Motor neuron (in vitro differentiated cells): ENCODE data around the gene ABCB6. TPM values are rescaled to one million over a fixed set of nuclear protein-coding genes. Genes with fewer than 3 reads are reported as not detected.

Experiments
- ATAC-seq, 8 experiments: fragments of 200-7000 bp; cut with Tn5 transposase; replicated peaks in 6 of 8; 2 replicates each; pipeline ENCODE4 v1.8.0; 2021; ENCODE audit warnings: mild to moderate bottlenecking in 8 of 8, moderate library complexity in 8 of 8
- H3K27ac ChIP-seq, 2 donors: fragments of 250-450 bp; sonication (Bioruptor Pico); 2 replicates each; pipeline ENCODE4 v1.9.0; 2021; ENCODE audit warnings: antibody characterized with exemption in 2 of 2, mild to moderate bottlenecking in 2 of 2, moderate library complexity in 1 of 2
- H3K4me1 ChIP-seq, 2 donors: fragments of 250-450 bp; sonication (Bioruptor Pico); replicated peaks in 1 of 2; 2 replicates each; pipeline ENCODE4 v1.6.1; 2021; ENCODE audit warnings: antibody characterized with exemption in 2 of 2, mild to moderate bottlenecking in 2 of 2, moderate library complexity in 1 of 2
- H3K4me3 ChIP-seq, 5 donors: fragments of 250-450 bp; sonication (Bioruptor Pico); 2 replicates each; pipeline ENCODE4 v1.9.0; 2021; ENCODE audit warnings: antibody characterized with exemption in 5 of 5, mild to moderate bottlenecking in 5 of 5, moderate library complexity in 4 of 5
- WGBS, 10 experiments: fragments of 450-650 bp; shearing (Covaris generic); methylation state at CpG; one replicate each; pipeline ENCODE4 v1.0.0; 2022; 5-methylcytosine and 5-hydroxymethylcytosine counted together
- in situ Hi-C, 9 experiments: fragments of 400-800 bp; cut with MboI; loops; one replicate each; pipeline ENCODE4 v1.15.0; 2021; ENCODE audit warnings: low sequenced_read_pairs in 9 of 9, low pct_unique_long_range_greater_than_20kb in 2 of 9; ENCODE audit not compliant: unreplicated experiment in 9 of 9
- total RNA-seq, 8 experiments: library from RNA; unstranded; fragments of 300-600 nt; gene quantifications; 2 replicates each; pipeline versions ENCODE4 v1.2.3 to v1.2.4, GENCODE V29; 2022

ABCB6 gene
- total RNA-seq, 8 experiments from 2014 or later = 14.2 to 122 (median 34.5) TPM

DNA sequence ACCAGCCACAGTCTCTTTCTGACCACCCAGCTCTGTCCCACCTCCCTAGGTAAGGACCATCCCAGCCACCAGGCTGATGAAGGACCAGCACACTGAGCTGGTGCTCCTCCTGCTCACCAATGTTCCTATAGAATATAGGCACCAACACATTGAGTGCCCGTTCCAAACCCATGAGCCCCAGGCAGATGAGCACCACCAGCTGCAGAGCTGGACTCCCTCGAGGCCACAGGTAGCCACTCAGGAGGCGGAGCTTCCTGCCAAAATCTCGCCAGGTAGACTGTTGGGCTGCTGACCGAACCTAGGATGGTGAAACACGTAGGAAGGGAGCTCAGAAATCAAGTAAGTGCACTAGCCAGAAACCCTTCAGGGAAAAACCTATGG lies 2.2 kb downstream of the ABCB6 start:
- in situ Hi-C loops = no loop called here
- H3K4me3 ChIP-seq = no peak overlapping the region
- no peak for ATAC-seq
- WGBS, 10 experiments = 40 to 100% (median 94%) methylated on average over 1 to 4 of the region's 6 CpGs; no CpG with 5 or more reads in 5 of the 10 experiments
- peaks cover 12 to 13% of the 10 kb centered on the region in 2 donors for H3K4me1 ChIP-seq
- H3K27ac ChIP-seq = no peak overlapping the region

DNA sequence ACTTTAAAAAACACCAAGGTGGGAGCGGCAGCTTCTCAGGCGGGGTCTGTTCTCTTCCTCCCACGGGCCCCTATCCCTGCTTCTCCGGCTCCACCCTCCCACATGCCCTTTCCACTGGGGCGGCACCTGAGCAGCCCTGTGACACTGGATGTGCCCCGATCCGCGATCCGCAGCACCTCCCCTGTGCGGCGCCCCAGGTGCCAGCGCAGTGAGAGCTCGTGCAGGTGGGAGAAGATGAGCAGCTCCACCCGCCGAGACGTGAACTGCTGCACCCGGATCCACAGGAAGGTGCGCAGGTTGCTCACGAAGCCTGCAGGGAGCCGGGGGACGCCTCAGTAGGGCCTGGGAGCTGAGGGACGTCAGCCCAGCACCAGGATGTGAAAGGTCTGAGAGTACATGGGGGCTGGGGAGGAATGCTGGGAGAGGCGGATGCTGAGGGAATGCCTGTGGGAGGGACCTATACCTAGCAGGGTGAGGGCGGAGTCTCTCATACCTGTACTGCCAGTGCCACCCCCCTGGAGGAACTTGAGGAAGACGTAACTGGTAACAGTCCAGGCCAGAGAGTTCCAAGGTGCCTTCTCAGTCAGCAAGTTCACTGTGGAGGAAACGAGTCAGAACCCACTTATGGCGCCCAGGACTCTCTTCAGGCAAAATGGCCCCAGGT lies 2.8 kb downstream of the ABCB6 start:
- H3K4me3 ChIP-seq = no peak overlapping the region
- in situ Hi-C loops = no loop called here
- peaks cover 12 to 13% of the 10 kb centered on the region in 2 donors for H3K4me1 ChIP-seq
- 90 to 100% (median 100%) methylated on average over 1 to 2 of the region's 27 CpGs; no CpG with 5 or more reads in 7 of the 10 experiments for WGBS, 10 experiments
- no peak for ATAC-seq
- H3K27ac ChIP-seq = no peak overlapping the region

DNA sequence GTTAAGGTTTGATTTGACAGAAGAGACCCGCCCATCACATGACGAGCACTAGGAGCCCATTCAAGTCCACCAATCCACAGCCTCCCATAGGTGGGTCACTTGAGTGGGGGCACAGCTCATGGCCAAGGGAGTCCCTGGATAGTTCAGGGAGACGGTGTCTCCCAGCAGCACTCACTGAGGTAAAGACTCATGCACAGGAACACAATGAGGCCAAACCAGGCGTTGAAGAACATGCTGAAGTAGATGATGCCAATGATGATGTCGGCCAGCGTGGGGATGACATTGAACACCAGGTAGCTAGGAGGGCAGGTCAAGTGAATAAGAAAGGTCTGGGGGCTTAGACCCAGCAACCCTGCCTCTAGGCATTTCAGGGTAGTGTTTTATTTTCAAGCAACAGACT lies 4.0 kb downstream of the ABCB6 start:
- in situ Hi-C loops = no loop called here

DNA sequence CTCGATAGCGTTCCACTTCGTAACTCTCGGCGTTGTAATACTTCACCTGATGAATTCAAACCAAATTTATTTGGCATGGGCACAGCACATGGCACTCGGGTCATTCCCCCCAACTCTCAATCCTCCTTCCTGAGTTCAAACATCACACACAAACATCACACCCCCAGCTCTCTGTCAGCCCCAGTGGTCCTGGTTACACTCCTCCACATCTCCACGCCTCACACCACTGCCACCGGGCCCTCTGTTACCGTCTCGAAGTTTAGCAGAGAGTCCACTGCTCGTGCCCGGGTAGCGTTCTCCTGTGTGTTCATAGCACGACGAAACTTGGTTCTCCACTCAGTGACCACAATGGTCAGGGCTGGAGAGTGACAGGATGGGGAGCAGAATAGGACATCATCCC lies 4.6 kb downstream of the ABCB6 start:
- no peak for ATAC-seq
- 92 to 100% (median 99%) methylated on average over 1 to 13 of the region's 15 CpGs; no CpG with 5 or more reads in 3 of the 10 experiments for WGBS, 10 experiments
- H3K4me3 ChIP-seq = no peak overlapping the region
- peaks cover 6 to 8% of the 10 kb centered on the region in 2 donors for H3K4me1 ChIP-seq
- no peak overlapping the region for H3K27ac ChIP-seq
- in situ Hi-C loops = no loop called here

More for the DNA sequence above, 4.0 kb downstream of the ABCB6 start:
- Histone ChIP-seq H3K4me1 (peaks cover 12 to 13% of the 10 kb centered on the region in 2 donors), H3K27ac (no peak overlapping the region), H3K4me3 (no peak overlapping the region)
- no peak for ATAC-seq
- WGBS, 10 experiments = 86 to 100% (median 100%) methylated on average over 1 to 5 of the region's 6 CpGs; no CpG with 5 or more reads in 3 of the 10 experiments

- no peak for ATAC-seq
- in situ Hi-C loops = no loop called here
- Histone ChIP-seq H3K27ac (no peak overlapping the region), H3K4me3 (no peak overlapping the region), H3K4me1 (peaks cover 5 to 8% of the 10 kb centered on the region in 2 donors)
- 57 to 100% (median 99%) methylated on average over 1 to 7 of the region's 10 CpGs; no CpG with 5 or more reads in 2 of the 10 experiments for WGBS, 10 experiments
Measured at GRCh38 chr2:219213486-219214071, 5.2 kb downstream of the ABCB6 start.

GRCh38 chr2:219213026-219213415 lies 5.7 kb downstream of the ABCB6 start:
- ATAC-seq = no peak
- H3K4me1 ChIP-seq = peaks cover 5 to 9% of the 10 kb centered on the region in 2 donors
- WGBS, 10 experiments = 86 to 100% (median 92%) methylated on average over 1 to 6 of the region's 8 CpGs; no CpG with 5 or more reads in 3 of the 10 experiments
- no peak overlapping the region for H3K27ac ChIP-seq
- in situ Hi-C loops = no loop called here
- H3K4me3 ChIP-seq = no peak overlapping the region

DNA sequence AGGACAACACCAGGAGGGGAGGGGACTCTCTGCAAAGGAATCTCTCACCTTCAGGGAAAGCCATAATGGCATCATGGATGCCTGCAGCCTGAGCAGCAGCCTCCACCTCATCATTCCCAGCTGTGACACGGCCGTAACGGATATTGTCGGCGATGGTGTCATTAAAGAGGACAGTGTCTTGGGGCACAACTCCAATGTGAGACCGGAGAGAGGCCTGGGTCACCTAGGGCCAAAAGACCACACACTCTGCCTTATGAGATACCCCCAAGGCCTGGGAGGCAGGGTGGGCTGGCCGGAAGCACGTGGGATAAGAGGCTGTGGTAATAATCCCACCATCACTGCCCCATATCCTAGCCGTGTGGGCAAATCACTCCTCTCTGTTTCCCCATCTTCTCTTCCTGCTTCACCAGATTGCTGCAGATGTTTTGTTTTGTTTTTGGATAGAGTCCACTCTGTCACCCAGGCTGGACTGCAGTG lies 7.8 kb downstream of the ABCB6 start:
- in situ Hi-C loops = no loop called here
- no peak for ATAC-seq
- Histone ChIP-seq H3K4me1 (peaks cover 7 to 8% of the 10 kb centered on the region in 2 donors), H3K4me3 (no peak overlapping the region), H3K27ac (no peak overlapping the region)
- WGBS, 10 experiments = 67 to 83% methylated on average over 2 to 6 of the region's 9 CpGs; no CpG with 5 or more reads in 8 of the 10 experiments

DNA sequence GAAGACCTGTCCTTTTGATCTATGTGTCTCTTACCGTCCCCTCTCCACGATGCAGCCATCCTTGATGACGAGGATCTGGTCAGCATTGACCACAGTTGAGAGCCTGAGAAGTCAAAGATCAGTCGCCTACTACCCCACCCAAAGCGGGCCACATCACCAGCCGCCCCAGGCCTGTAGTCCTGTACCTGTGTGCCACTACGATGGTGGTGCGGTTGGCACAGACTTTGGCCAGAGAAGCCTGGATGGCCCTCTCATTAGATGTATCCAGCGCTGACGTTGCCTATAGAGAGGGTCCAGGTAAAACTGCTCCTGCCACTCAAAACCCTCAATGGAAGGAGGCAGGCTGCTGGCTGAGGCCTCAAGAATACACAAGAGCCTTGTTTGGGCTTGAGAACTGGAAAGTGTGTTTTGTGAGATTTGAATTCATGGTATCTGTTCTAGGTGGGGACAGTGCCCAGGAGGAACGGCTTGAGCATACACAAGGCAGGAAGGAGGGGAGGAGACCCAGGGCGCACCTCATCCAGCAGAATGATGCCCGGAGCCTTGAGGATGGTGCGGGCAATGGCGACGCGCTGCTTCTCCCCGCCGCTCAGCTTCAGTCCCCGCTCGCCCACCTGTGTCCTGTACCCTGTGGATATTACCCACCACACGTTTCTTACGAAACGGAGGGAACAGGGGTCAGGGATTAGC lies 8.4 kb downstream of the ABCB6 start:
- WGBS, 10 experiments = 60 to 100% (median 93%) methylated on average over 1 to 14 of the region's 24 CpGs; no CpG with 5 or more reads in 2 of the 10 experiments
- in situ Hi-C loops = no loop called here
- H3K4me1 ChIP-seq = peaks cover 7 to 11% of the 10 kb centered on the region in 2 donors
- ATAC-seq = no peak
- H3K27ac ChIP-seq = no peak overlapping the region
- H3K4me3 ChIP-seq = no peak overlapping the region

DNA sequence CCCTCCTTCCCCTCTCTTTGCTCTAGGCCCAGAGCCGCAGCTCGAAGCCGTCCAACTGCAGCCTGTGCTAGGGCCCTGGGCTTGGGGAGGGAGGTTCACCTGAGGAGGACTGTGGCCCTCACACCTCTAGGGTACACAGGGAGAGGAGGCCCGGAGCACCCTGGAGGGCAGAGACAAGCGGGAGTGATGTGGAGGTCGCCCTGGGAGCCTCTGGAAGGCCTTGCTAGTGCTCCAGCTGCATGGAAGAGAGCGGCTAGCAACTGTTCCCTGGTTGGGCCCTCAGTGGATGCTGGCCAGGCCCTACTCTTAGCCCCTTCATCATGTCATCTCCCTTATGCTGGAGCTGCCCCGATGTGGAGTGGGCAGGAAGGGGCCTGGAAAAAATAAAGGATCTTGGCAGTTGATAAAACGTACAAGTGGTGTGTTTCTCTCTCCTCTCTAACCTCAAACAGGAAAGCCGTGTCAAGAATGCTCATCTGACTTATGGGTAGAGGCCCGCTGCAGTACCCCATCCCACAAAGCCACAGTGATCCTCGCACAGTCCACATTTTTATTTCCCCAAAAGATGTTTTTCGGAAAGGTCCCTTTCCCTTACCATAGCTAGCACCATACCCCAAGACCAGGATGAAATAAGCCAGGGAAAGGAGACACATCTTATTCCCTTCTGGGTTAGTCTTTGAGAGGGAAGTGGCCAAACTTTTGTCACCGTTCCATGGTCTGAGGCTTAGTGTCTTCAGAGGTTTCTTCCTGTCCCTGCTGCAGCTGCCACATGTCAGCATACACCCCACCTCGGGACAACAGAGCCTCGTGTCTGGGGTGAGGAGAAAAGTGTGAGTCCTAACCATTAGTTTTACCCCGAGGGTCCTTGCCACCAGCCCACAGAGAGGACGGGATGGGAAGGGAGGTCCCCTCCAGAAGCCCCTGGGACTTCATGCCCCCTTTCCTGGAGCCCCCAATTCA lies 9.2 kb downstream of the ABCB6 start:
- H3K27ac ChIP-seq = no peak overlapping the region
- 46 to 95% (median 87%) methylated on average over 1 to 9 of the region's 18 CpGs; no CpG with 5 or more reads in 2 of the 10 experiments for WGBS, 10 experiments
- in situ Hi-C loops = no loop called here

GRCh38 chr2:219207884-219208740 lies 10.6 kb downstream of the ABCB6 start:
- ATAC-seq = no peak
- peak overlapping the region in 1 of 2 donors; percentile 87 for H3K27ac ChIP-seq
- peak overlapping the region in 3 of 5 donors; percentile 55 to 72 (median 57) for H3K4me3 ChIP-seq
- H3K4me1 ChIP-seq = peaks cover 7 to 11% of the 10 kb centered on the region in 2 donors
- 57 to 100% (median 84%) methylated on average over 1 to 10 of the region's 17 CpGs; no CpG with 5 or more reads in 1 of the 10 experiments for WGBS, 10 experiments
- in situ Hi-C loops = no loop called here

More for the DNA sequence above, 9.2 kb downstream of the ABCB6 start:
- H3K4me1 ChIP-seq = peaks cover 7 to 11% of the 10 kb centered on the region in 2 donors
- no peak overlapping the region for H3K4me3 ChIP-seq
- no peak for ATAC-seq

- in situ Hi-C loops = no loop called here
- WGBS, 10 experiments = 0 to 57% (median 24%) methylated on average over 1 to 9 of the region's 22 CpGs; no CpG with 5 or more reads in 5 of the 10 experiments
- H3K4me3 ChIP-seq = peak overlapping the region; percentile 54 to 91 (median 57)
- H3K27ac ChIP-seq = peak overlapping the region; percentile 34 to 87
- peak in 1 of 8 experiments; percentile 9 for ATAC-seq
- H3K4me1 ChIP-seq = peaks cover 7 to 11% of the 10 kb centered on the region in 2 donors
Measured at GRCh38 chr2:219207134-219207883, 11.4 kb downstream of the ABCB6 start.
